HG02678 (cell line): Measurements from ENCODE around the gene CMC2.

ENCODE experiments used
- ATAC-seq: cut with Tn5 transposase; IDR thresholded peaks from one replicate; pipeline ENCODE4 v1.9.1; 2021; ENCODE audit warnings: mild to moderate bottlenecking, moderate library complexity; ENCODE audit not compliant: unreplicated experiment

CMC2 gene

DNA sequence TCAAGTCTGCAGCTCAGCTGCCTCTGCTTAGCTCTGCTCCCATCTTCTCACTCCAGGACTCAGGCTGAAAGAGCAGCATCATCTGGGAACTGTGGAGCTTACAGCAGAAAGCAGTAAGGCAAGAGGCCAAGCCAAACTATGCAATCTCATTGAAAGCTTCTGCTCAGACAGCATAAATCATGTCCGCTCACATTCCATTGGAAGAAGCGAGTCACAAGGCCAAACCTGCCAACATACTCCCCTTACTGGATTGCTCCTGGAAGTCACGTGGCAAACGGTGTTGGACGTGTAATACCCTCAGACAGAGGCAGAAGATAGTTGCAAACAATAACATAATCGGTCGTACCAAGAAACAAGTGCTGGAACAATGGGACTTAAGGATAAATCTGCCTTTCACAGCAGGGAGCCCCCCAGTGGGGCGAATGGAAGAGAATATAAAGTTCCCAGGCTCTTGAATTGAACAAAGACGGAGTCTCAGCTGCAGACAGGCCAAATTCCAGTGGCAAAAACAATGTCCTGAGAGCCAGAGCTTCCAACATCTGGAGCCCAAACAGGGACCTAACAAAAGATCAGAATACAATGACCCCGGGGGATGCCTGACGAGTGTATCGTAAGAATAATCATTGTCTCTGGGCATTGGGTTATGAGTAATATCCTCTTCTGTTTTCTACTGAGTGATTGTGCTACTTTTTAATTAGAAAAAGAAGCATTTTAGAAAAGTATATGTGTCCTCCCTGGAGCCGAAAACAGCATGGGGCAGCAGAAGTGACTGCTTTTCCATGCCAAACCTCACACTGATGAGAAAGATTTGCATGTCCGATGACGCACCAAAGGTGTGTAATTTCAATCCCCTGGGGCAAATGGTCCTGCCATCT is 68.4 kb downstream of the CMC2 start:
- ATAC-seq = no peak

DNA sequence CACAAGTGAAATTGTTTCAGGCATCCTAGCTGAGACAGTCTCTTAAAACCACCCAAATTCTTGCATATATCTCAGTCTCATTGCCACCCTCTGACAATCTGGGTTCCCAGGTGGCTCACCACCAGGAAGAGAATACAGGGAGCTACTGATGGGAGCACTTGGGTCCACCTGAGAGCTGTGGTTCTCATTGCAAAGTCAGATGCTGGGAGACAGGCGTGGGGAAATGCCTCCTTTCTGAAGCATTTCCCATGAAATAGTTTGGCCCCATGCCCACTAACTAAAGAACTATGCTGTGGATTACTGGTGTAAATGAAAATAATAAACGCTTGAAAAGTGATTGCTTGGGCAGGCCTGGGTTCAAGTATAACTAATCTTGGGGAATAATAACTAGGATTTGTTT is 70.3 kb downstream of the CMC2 start:
- no peak for ATAC-seq

DNA sequence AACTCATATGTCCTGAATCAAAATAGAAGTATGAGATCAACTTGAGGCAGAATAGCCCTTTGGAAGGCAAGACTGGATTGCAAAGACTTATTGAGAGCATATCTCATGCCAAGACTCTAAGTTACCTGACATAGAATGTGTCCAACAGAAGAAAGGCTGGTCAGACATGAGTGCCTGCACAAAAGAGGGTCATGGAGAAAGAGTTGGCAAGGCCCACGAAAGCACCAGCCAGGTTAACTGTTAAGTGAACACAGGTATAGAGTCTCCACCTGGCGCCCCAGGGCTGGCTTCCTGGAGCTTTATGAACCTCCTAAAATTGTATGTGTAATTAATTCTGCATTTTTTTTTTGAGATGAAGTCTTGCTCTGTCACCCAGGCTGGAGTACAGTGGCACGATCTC is 71.0 kb downstream of the CMC2 start:
- no peak for ATAC-seq

DNA sequence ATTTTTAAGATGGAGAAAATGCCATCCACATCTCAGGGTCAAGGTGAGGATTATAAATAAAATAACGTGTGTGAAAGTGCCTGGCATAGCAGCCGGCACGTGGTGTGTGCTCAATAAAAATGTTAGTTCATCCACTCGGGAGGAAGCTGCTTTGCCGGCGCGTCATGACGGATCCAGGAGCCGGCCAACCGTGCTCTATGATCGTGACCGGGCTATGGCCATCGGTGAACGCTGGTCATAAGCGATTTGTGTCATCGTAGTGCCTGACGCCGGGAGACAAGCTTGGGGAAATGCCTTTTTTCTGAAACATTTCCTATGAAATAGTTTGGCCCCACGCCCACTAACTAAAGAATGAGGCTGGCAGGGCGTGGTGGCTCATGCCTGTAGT is 74.0 kb downstream of the CMC2 start:
- ATAC-seq = no peak

DNA sequence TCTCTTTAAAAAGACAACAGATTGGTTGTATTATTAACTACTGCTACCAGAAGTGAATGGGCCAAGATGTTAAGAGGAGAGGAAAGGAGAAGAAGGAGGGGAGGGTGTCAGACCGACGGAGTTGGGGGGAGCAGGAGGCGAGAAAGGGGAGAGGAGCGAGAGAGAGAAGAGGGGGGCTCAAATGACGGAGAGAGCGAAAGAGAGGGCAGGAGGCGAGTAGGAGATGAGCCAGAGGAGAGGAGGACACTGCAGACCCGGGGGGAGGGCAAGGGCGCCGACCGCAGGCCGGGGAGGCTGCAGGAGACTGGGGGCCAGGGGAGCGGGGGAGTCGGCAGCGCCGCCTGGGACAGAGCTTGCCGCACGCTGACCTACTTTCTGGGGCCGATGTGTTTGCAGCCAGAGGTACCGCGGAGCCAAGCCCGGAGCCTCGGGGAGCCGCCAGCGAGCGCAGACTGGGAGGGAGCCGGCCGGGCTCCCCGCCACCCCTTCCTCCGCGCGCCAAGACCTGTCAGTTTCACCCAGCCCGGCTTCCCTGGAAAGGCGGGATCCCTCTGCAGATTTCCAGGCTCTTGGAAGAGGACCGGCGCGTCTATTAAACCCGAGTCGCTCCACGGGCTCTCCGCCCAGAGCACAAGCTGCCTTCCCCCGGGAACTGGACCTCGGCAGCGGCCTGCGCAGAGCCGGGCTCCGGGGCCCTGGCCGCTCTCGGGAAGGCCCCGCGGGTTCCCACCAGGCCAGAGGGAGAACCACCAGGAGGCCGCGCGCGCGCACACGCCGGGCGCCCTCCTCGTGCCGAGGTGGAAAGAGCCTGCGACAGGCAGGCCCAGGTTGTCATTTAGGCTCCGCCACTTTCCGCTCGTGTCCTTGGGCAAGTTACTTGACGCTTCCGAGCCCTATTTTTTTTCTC is 74.6 kb downstream of the CMC2 start:
- no peak for ATAC-seq

DNA sequence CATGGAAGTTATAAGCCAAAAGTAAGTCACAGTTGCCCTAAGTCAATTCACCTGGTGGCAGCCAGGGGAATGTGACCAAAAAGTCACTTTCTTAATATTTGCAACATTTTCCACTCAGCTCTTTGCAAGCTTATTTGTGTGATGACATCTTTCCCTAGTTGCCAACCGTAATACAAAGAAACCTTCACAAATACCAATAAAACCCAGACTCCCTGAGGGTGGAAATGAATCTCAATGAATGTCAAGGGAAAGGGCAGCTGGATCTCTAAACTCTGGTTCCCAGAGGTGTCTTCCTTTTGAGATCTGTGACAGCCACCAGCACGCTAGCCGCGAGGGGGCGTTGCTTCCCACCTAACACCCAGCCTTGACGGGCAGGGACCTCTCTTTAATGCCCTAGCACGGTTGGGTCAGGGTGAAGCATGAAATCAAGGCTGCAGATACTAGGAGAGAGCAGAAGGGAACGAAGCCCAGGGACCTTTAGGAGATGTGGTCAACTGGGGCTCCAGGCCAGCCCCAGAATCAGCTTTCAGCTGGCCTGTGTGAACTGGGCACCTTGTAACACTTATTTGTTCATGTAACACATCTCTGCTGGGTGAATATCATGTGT is 82.2 kb downstream of the CMC2 start:
- ATAC-seq = peak; percentile 66

DNA sequence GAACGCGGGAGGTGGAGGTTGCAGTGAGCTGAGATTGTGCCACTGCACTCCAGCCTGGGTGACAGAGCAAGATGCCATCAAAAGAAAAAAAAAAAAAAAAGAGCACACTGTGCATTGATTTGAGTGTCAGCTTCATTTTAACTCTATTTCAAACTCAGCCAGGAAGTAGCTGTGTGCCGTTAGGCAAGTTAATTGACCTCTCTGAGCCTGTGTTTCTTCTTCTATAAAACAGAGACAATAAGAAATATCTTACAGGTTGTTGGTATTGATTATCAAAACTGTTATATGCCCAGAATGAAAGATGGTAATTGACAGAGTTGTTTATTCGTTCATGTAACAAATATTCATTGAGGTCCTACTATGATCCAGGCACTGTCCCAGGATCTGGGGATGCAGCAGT is 83.3 kb downstream of the CMC2 start:
- ATAC-seq = no peak
